HepG2 (cell line): Measurements from ENCODE around the gene FOXA1. TPM values are rescaled to one million over a fixed set of nuclear protein-coding genes. Genes with fewer than 3 reads are reported as not detected.

ENCODE experiments used
- AKNA ChIP-seq: sonication (generic); formaldehyde crosslinking; IDR thresholded peaks from 2 replicates; pipeline ENCODE4 v1.4.0; 2020; ENCODE audit warnings: missing genetic modification reagents, borderline replicate concordance
- ARID3A ChIP-seq: IDR thresholded peaks from 2 replicates; pipeline ENCODE4 v1.6.1; 2012; ENCODE audit warnings: low read depth, low read length, improper control_type of control experiment
- CBX2 ChIP-seq, 2 experiments: fragments of 200-600 bp in 1 of 2; sonication (generic); formaldehyde crosslinking in 1 of 2; IDR thresholded peaks; 2 replicates each; pipeline versions ENCODE4 v1.7.0 to v1.8.1; 2018 to 2022; ENCODE audit warnings: low read depth in 2 of 2, low read length in 1 of 2, mild to moderate bottlenecking in 1 of 2, missing genetic modification reagents in 1 of 2
- CENPX ChIP-seq: sonication (generic); formaldehyde crosslinking; IDR thresholded peaks from 2 replicates; pipeline ENCODE4 v1.9.0; 2021; ENCODE audit warnings: mild to moderate bottlenecking, missing genetic modification reagents, moderate library complexity
- IKZF5 ChIP-seq: IDR thresholded peaks from 2 replicates; pipeline ENCODE4 v1.6.1; 2018; ENCODE audit warnings: missing genetic modification reagents, mild to moderate bottlenecking, missing compliant biosample characterization
- NCOR1 ChIP-seq: fragments of 200-600 bp; sonication (generic); IDR thresholded peaks from 2 replicates; pipeline ENCODE4 v1.7.0; 2017; ENCODE audit warnings: antibody characterized with exemption, low read length, borderline replicate concordance
- PRDM15 ChIP-seq: sonication (generic); formaldehyde crosslinking; IDR thresholded peaks from 2 replicates; pipeline ENCODE4 v1.4.0; 2020; ENCODE audit warnings: missing genetic modification reagents
- TBX3 ChIP-seq: fragments of 450-650 bp; IDR thresholded peaks from 2 replicates; pipeline ENCODE4 v1.6.1; 2017; ENCODE audit warnings: antibody characterized with exemption, mild to moderate bottlenecking, inconsistent platforms, borderline replicate concordance
- ZFP91 ChIP-seq: sonication (generic); formaldehyde crosslinking; IDR thresholded peaks from 2 replicates; pipeline ENCODE4 v1.9.0; 2022; ENCODE audit warnings: missing genetic modification reagents, mild to moderate bottlenecking, borderline replicate concordance
- ZNF225 ChIP-seq: sonication (generic); formaldehyde crosslinking; IDR thresholded peaks from 2 replicates; pipeline ENCODE4 v1.4.0; 2020; ENCODE audit warnings: mild to moderate bottlenecking, missing genetic modification reagents
- ZNF460 ChIP-seq: sonication (generic); formaldehyde crosslinking; IDR thresholded peaks from 2 replicates; pipeline ENCODE4 v1.5.1; 2020; ENCODE audit warnings: missing genetic modification reagents, mild to moderate bottlenecking, borderline replicate concordance
- ZNF549 ChIP-seq: sonication (generic); formaldehyde crosslinking; IDR thresholded peaks from 2 replicates; pipeline ENCODE4 v1.5.0; 2020; ENCODE audit warnings: missing genetic modification reagents
- ZNF713 ChIP-seq: sonication (generic); formaldehyde crosslinking; IDR thresholded peaks from 2 replicates; pipeline ENCODE4 v1.4.0; 2020; ENCODE audit warnings: mild to moderate bottlenecking, missing genetic modification reagents
- polyA plus RNA-seq, 8 experiments: library from polyadenylated mRNA; depleted of rRNA in 3 of 8; stranded (reverse) in 7 of 8; unstranded in 1 of 8; fragments of >200 nt; fragmentation: Illumina TruSeq in 4 of 8; extraction: Trizol in 4 of 8; gene quantifications; 2 replicates each; pipeline versions ENCODE4 v1.2.1 to v1.2.3, GENCODE V29; 2011 to 2016; ENCODE audit warnings: low read depth in 4 of 8, missing spikeins in 1 of 8, mixed read lengths in 1 of 8; ENCODE audit not compliant: insufficient read depth in 1 of 8
- total RNA-seq, 5 experiments: library from RNA; depleted of rRNA; stranded (reverse); fragments of >200 nt; fragmentation: Illumina TruSeq; extraction: Trizol; gene quantifications; 2 replicates each; pipeline ENCODE4 v1.2.3, GENCODE V29; 2016; ENCODE audit warnings: low read depth in 1 of 5

FOXA1 gene
- total and polyA plus RNA-seq, 2 of the 13 experiments (the other 11 are each of a cell fraction or from before 2014, with no cell fraction given) = 43.4 to 58.6 TPM

GRCh38 chr14:37589715-37590427, 5.2 kb downstream of the FOXA1 start (continued):
- TF ChIP-seq ARID3A (peak; percentile 56), ZFP91 (CRISPR knock-in tag) (no peak), ZNF225 (no peak), AKNA (CRISPR knock-in tag) (no peak), NCOR1 (peak; percentile 33; the same call in 1 of the 2 replicates), PRDM15 (CRISPR knock-in tag) (peak; percentile 47; the same call in 1 of the 2 replicates), ZNF549 (CRISPR knock-in tag) (peak; percentile 3; the same call in 1 of the 2 replicates), TBX3 (no peak), ZNF460 (CRISPR knock-in tag) (no peak), IKZF5 (CRISPR knock-in tag) (no peak), CBX2 (IDR thresholded peaks at IDR 0.05; ENCODE audit: low read depth, low read length) (no peak), CBX2 (CRISPR knock-in tag; IDR thresholded peaks at IDR 0.05; ENCODE audit: low read depth) (no peak), CENPX (CRISPR knock-in tag) (no peak), ZNF713 (CRISPR knock-in tag) (no peak)
